KMS-11 (cell line): ENCODE measurements around the gene NOL9.

Source experiments
- H2AFZ ChIP-seq: fragments of 200-600 bp; sonication (generic); 2 replicates; pipeline ENCODE4 v1.6.1; 2016; ENCODE audit warnings: antibody characterized with exemption, mixed run types, low read depth
- H3K27ac ChIP-seq: fragments of 200-600 bp; sonication (generic); 2 replicates; pipeline ENCODE4 v1.6.1; 2016; ENCODE audit warnings: mild to moderate bottlenecking, mixed run types
- H3K27me3 ChIP-seq: fragments of 200-600 bp; sonication (generic); 2 replicates; pipeline ENCODE4 v1.6.1; 2017; ENCODE audit warnings: mild to moderate bottlenecking, low read depth, mixed run types, moderate library complexity; ENCODE audit not compliant: insufficient read depth
- H3K36me3 ChIP-seq: fragments of 200-600 bp; sonication (generic); 2 replicates; pipeline ENCODE4 v1.6.1; 2017; ENCODE audit warnings: mild to moderate bottlenecking, mixed run types; ENCODE audit not compliant: insufficient read depth
- H3K4me1 ChIP-seq: fragments of 200-600 bp; sonication (generic); 2 replicates; pipeline ENCODE4 v1.6.1; 2016; ENCODE audit warnings: mild to moderate bottlenecking, low read depth, mixed run types; ENCODE audit not compliant: poor library complexity, severe bottlenecking
- H3K4me2 ChIP-seq: fragments of 200-600 bp; sonication (generic); 2 replicates; pipeline ENCODE4 v1.7.0; 2016; ENCODE audit warnings: mild to moderate bottlenecking, mixed run types
- H3K4me3 ChIP-seq: fragments of 200-600 bp; sonication (generic); IDR thresholded peaks from 2 replicates; pipeline ENCODE4 v1.6.1; 2017; ENCODE audit warnings: low read depth, low read length, mixed read lengths; ENCODE audit not compliant: insufficient read depth
- H3K79me2 ChIP-seq: fragments of 200-600 bp; sonication (generic); 2 replicates; pipeline ENCODE4 v1.6.1; 2016; ENCODE audit warnings: low read depth, mixed run types; ENCODE audit not compliant: insufficient read depth
- H3K9ac ChIP-seq: fragments of 200-600 bp; sonication (generic); 2 replicates; pipeline ENCODE4 v1.6.1; 2016; ENCODE audit warnings: mild to moderate bottlenecking, mixed run types
- H4K20me1 ChIP-seq: fragments of 200-600 bp; sonication (generic); 2 replicates; pipeline ENCODE4 v1.6.1; 2016; ENCODE audit warnings: mild to moderate bottlenecking, mixed run types; ENCODE audit not compliant: insufficient read depth
- TF ChIP-seq, protein P1 (sequence below): fragments of 200-600 bp; sonication (generic); conservative IDR thresholded peaks from 2 replicates; pipeline ENCODE4 v1.6.1; 2017; ENCODE audit warnings: low read depth, mild to moderate bottlenecking, antibody characterized with exemption, low read length, moderate library complexity, mixed read lengths

The NOL9 gene

GRCh38 chr1:6509220-6509918 is 44.9 kb downstream of the NOL9 start:
- H4K20me1 ChIP-seq: no peaks in the 10 kb centered on the region
- H3K27ac ChIP-seq: no peak overlapping the region
- no peaks in the 10 kb centered on the region for H3K4me1 ChIP-seq
- H3K27me3 ChIP-seq: peaks cover 51% of the 10 kb centered on the region
- H3K4me2 ChIP-seq: no peak overlapping the region
- H3K79me2 ChIP-seq: no peaks in the 10 kb centered on the region
- no peak overlapping the region for H2AFZ ChIP-seq
- TF ChIP-seq, protein P1, sequence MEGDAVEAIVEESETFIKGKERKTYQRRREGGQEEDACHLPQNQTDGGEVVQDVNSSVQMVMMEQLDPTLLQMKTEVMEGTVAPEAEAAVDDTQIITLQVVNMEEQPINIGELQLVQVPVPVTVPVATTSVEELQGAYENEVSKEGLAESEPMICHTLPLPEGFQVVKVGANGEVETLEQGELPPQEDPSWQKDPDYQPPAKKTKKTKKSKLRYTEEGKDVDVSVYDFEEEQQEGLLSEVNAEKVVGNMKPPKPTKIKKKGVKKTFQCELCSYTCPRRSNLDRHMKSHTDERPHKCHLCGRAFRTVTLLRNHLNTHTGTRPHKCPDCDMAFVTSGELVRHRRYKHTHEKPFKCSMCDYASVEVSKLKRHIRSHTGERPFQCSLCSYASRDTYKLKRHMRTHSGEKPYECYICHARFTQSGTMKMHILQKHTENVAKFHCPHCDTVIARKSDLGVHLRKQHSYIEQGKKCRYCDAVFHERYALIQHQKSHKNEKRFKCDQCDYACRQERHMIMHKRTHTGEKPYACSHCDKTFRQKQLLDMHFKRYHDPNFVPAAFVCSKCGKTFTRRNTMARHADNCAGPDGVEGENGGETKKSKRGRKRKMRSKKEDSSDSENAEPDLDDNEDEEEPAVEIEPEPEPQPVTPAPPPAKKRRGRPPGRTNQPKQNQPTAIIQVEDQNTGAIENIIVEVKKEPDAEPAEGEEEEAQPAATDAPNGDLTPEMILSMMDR: no peak
- no peak overlapping the region for H3K9ac ChIP-seq
- no peak overlapping the region for H3K4me3 ChIP-seq
- no peaks in the 10 kb centered on the region for H3K36me3 ChIP-seq

DNA sequence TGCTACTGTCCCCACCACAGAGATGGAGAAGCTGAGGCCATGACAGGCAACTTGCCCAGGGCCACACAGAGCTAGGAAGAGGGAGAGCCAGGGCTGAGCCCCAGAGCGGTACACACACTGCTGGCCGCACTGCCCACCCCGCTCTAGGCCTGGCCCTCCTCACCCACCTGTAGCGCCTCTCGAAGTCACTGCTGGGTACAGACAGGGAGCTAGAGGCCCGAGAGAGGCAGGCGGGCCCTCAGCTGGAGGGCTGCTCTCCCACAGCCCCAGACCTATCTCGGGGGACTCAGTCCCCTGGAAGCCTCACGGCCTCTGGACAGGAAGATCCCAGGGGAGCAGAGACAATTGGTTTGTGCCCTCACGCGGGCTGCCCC is 45.5 kb downstream of the NOL9 start:
- Histone ChIP-seq H3K27ac (no peak overlapping the region), H3K9ac (no peak overlapping the region), H3K4me1 (no peaks in the 10 kb centered on the region), H3K79me2 (no peaks in the 10 kb centered on the region), H3K27me3 (peaks cover 56% of the 10 kb centered on the region), H2AFZ (no peak overlapping the region), H3K4me3 (no peak overlapping the region), H3K4me2 (no peak overlapping the region), H3K36me3 (no peaks in the 10 kb centered on the region), H4K20me1 (no peaks in the 10 kb centered on the region)
- TF ChIP-seq, protein P1: no peak

- Histone ChIP-seq H3K79me2 (no peaks in the 10 kb centered on the region), H3K27ac (no peak overlapping the region), H2AFZ (no peak overlapping the region), H3K4me1 (no peaks in the 10 kb centered on the region), H3K27me3 (peaks cover 56% of the 10 kb centered on the region), H3K9ac (no peak overlapping the region), H3K36me3 (no peaks in the 10 kb centered on the region), H4K20me1 (no peaks in the 10 kb centered on the region), H3K4me3 (no peak overlapping the region), H3K4me2 (no peak overlapping the region)
- TF ChIP-seq, protein P1: no peak
Measured at GRCh38 chr1:6508154-6508815, 46.0 kb downstream of the NOL9 start.

DNA sequence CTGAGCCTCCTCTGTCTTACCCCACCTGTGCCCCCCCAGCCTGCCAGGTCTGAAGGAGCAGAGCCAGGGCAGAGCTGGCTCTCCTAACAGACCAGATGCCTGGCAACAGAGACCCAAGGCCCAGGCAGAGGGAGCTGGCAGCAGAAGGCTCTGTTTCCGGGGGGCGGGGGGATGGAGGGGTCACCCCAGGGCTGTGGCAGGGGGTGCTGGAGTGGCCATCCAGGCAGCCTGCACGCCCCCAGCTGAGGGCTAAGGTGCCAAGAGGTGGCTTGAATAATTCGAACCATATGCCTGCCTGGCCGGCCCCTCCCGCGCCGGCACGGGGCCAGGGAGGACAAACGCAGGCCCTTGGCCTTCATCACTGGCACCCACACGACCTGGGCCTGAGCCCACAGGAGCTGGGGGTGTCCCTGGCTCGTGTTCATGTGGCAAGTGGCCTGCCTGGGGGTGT is 46.8 kb downstream of the NOL9 start:
- no peak overlapping the region for H2AFZ ChIP-seq
- no peak overlapping the region for H3K27ac ChIP-seq
- no peaks in the 10 kb centered on the region for H4K20me1 ChIP-seq
- H3K4me1 ChIP-seq: no peaks in the 10 kb centered on the region
- no peak overlapping the region for H3K4me2 ChIP-seq
- no peaks in the 10 kb centered on the region for H3K79me2 ChIP-seq
- no peak overlapping the region for H3K4me3 ChIP-seq
- TF ChIP-seq, protein P1: no peak
- H3K36me3 ChIP-seq: no peaks in the 10 kb centered on the region
- no peak overlapping the region for H3K9ac ChIP-seq
- H3K27me3 ChIP-seq: peaks cover 62% of the 10 kb centered on the region
